B cell (primary cell): ENCODE measurements around the gene TUBA8. TPM values are rescaled to one million over a fixed set of nuclear protein-coding genes. Genes with fewer than 3 reads are reported as not detected.
"Not testable (repeated sequence)": the region's sequence is repeated elsewhere in the genome, so short reads cannot be mapped to it uniquely, and the experiment has no call there.

ENCODE experiments used
- ATAC-seq: fragments of 200-7000 bp; cut with Tn5 transposase; one replicate; pipeline ENCODE4 v1.10.0; 2021; ENCODE audit warnings: low read depth, mild to moderate bottlenecking, moderate number of reproducible peaks, moderate library complexity
- CTCF ChIA-PET: fragments of 350-600 bp; sonication (Branson Sonifier 250); formaldehyde crosslinking; loops from one replicate; lab custom pipeline; 2021; ENCODE audit warnings: antibody characterized with exemption, inconsistent platforms; lab: Charles Lee
- POLR2A ChIA-PET: fragments of 350-600 bp; sonication (Branson Sonifier 250); formaldehyde crosslinking; loops from one replicate; lab custom pipeline; 2021; ENCODE audit warnings: antibody characterized with exemption; lab: Charles Lee
- DNase-seq: peaks from one replicate; pipeline ENCODE4 v3.0.0; 2013
- H2AFZ ChIP-seq: 2 replicates; pipeline ENCODE4 v1.6.1; 2012; ENCODE audit warnings: mild to moderate bottlenecking, low read depth, low read length; ENCODE audit not compliant: insufficient read depth, poor library complexity, severe bottlenecking
- H3K27ac ChIP-seq, 2 donors: 1 replicate in 1 of 2; 2 replicates in 1 of 2; pipeline ENCODE4 v1.5.1; 2012 to 2013; ENCODE audit warnings: low read length in 2 of 2, mild to moderate bottlenecking in 2 of 2, moderate library complexity in 1 of 2
- H3K27me3 ChIP-seq, 4 experiments: fragments of 200-600 bp in 1 of 4; sonication (generic) in 1 of 4; replicated peaks in 1 of 4; 1 replicate in 2 of 4; 2 replicates in 2 of 4; pipeline versions ENCODE4 v1.6.1 to v1.7.0; 2013 to 2016; ENCODE audit warnings: low read length in 3 of 4, mild to moderate bottlenecking in 2 of 4, mixed read lengths in 1 of 4, moderate library complexity in 1 of 4; ENCODE audit not compliant: insufficient read depth in 4 of 4, control insufficient read depth in 3 of 4; ENCODE audit errors: control extremely low read depth in 1 of 4
- H3K36me3 ChIP-seq, 2 experiments: replicated peaks in 1 of 2; 1 replicate in 1 of 2; 2 replicates in 1 of 2; pipeline versions ENCODE4 v1.6.1 to v1.7.1; 2013; ENCODE audit warnings: low read length in 1 of 2; ENCODE audit not compliant: insufficient read depth in 2 of 2, control insufficient read depth in 1 of 2; ENCODE audit errors: control extremely low read depth in 1 of 2, extremely low read depth in 1 of 2
- H3K4me1 ChIP-seq, 2 donors: fragments of 200-600 bp in 1 of 2; sonication (generic) in 1 of 2; 1 replicate in 1 of 2; 2 replicates in 1 of 2; pipeline versions ENCODE4 v1.5.1 to v1.6.1; 2013 to 2017; ENCODE audit warnings: low read length in 2 of 2; ENCODE audit not compliant: control insufficient read depth in 2 of 2, insufficient read depth in 2 of 2
- H3K4me2 ChIP-seq: replicated peaks from 2 replicates; pipeline ENCODE3; 2012; ENCODE audit warnings: mild to moderate bottlenecking, low read depth, low read length; ENCODE audit not compliant: poor library complexity, severe bottlenecking
- H3K4me3 ChIP-seq, 5 experiments: fragments of 200-600 bp in 1 of 5; sonication (generic) in 1 of 5; 1 replicate in 3 of 5; 2 replicates in 2 of 5; pipeline versions ENCODE4 v1.5.1 to v1.7.0; 2011 to 2016; ENCODE audit warnings: low read length in 4 of 5, mild to moderate bottlenecking in 4 of 5, low read depth in 2 of 5, control low read depth in 1 of 5, moderate library complexity in 1 of 5; ENCODE audit not compliant: insufficient read depth in 1 of 5; ENCODE audit errors: control extremely low read depth in 1 of 5, extremely low read depth in 1 of 5
- H3K79me2 ChIP-seq: fragments of 200-600 bp; sonication (generic); one replicate; pipeline ENCODE4 v1.6.0; 2016; ENCODE audit warnings: low read length; ENCODE audit not compliant: control insufficient read depth, insufficient read depth
- H3K9ac ChIP-seq: fragments of 200-600 bp; sonication (generic); 2 replicates; pipeline ENCODE4 v1.6.1; 2017; ENCODE audit warnings: mild to moderate bottlenecking, low read length, moderate library complexity
- H3K9me3 ChIP-seq, 3 donors: one replicate each; pipeline versions ENCODE4 v1.6.1 to v1.7.1; 2013; ENCODE audit warnings: low read length in 2 of 3; ENCODE audit not compliant: control insufficient read depth in 2 of 3, insufficient read depth in 1 of 3; ENCODE audit errors: control extremely low read depth in 1 of 3
- H4K20me1 ChIP-seq: 2 replicates; pipeline ENCODE4 v1.6.0; 2012; ENCODE audit warnings: mild to moderate bottlenecking, low read length; ENCODE audit not compliant: insufficient read depth, control insufficient read depth, poor library complexity, severe bottlenecking
- H3K27ac Mint-ChIP-seq: one replicate; pipeline ENCODE4 v1.8.0; 2021; ENCODE audit warnings: mixed read lengths
- H3K27me3 Mint-ChIP-seq: one replicate; pipeline ENCODE4 v1.8.0; 2021; ENCODE audit warnings: mixed read lengths
- H3K4me1 Mint-ChIP-seq: one replicate; pipeline ENCODE4 v1.8.0; 2021; ENCODE audit warnings: mixed read lengths
- H3K4me3 Mint-ChIP-seq: one replicate; pipeline ENCODE4 v1.8.0; 2021; ENCODE audit warnings: mixed read lengths
- H3K9me3 Mint-ChIP-seq: one replicate; pipeline ENCODE4 v1.8.0; 2022; ENCODE audit warnings: mixed read lengths; ENCODE audit not compliant: insufficient read depth
- CTCF ChIP-seq: fragments of 200-600 bp; IDR thresholded peaks from one replicate; pipeline ENCODE4 v1.8.0; 2022; ENCODE audit warnings: antibody characterized with exemption, mild to moderate bottlenecking
- EZH2 ChIP-seq: IDR thresholded peaks from 2 replicates; pipeline ENCODE4 v1.6.1; 2012; ENCODE audit warnings: borderline replicate concordance, low read depth, mild to moderate bottlenecking, moderate library complexity, low read length; ENCODE audit not compliant: insufficient read depth, poor library complexity, severe bottlenecking
- WGBS: methylation state at CpG from one replicate; pipeline ENCODE4 v1.1.5; 2013; ENCODE audit warnings: missing lambda C conversion rate; ENCODE audit not compliant: insufficient coverage; 5-methylcytosine and 5-hydroxymethylcytosine counted together
- intact Hi-C: fragments of 100-400 bp; cut with micrococcal nuclease; formaldehyde crosslinking; loops from one replicate; pipeline ENCODE4 v1.10.0; 2022
- polyA plus RNA-seq: library from polyadenylated mRNA; depleted of rRNA; stranded (reverse); fragments of >200 nt; gene quantifications from 2 replicates; pipeline ENCODE4 v1.2.3, GENCODE V29; 2012
- total RNA-seq, 2 donors: library from RNA; stranded (reverse); fragments of 120-200 nt in 1 of 2; gene quantifications; 1 replicate in 1 of 2; 2 replicates in 1 of 2; pipeline versions ENCODE4 v1.2.3 to v1.2.4, GENCODE V29; 2013 to 2022

The TUBA8 gene
- total and polyA plus RNA-seq, 2 donors (not counting 1 experiment from before 2014, with no cell fraction given), result 1.8 to 3.4 TPM

- H3K9ac ChIP-seq, result no peak overlapping the region
- H3K4me2 ChIP-seq, result no peak overlapping the region
- H3K9me3 ChIP-seq, result peaks cover 0 to 18% (median 12%) of the 10 kb centered on the region in 3 donors
- H3K9me3 Mint-ChIP-seq, result no peaks in the 10 kb centered on the region
- peak; percentile 33 for DNase-seq
- ChIA-PET CTCF (interaction anchor here (1.5 kb wide), 1 partner anchor 28 kb away, joined by 5 read pairs; no protein-coding TSS in a partner anchor), POLR2A (no interaction called here)
- peak; percentile 56 for ATAC-seq
- no peaks in the 10 kb centered on the region for H3K79me2 ChIP-seq
- H4K20me1 ChIP-seq, result no peaks in the 10 kb centered on the region
- H2AFZ ChIP-seq, result no peak overlapping the region
- peaks cover 3% of the 10 kb centered on the region for H3K27me3 Mint-ChIP-seq
- no peak overlapping the region for H3K27ac ChIP-seq
- peaks cover 0 to 4% (median 0%) of the 10 kb centered on the region in 4 experiments for H3K27me3 ChIP-seq
- peaks cover under 1 to 3% of the 10 kb centered on the region in 2 experiments for H3K36me3 ChIP-seq
- TF ChIP-seq EZH2 (no peak), CTCF (no peak)
- intact Hi-C loops, result no loop called here
- H3K4me1 ChIP-seq, result peaks cover 0 to 12% of the 10 kb centered on the region in 2 donors
- peaks cover 14% of the 10 kb centered on the region for H3K4me1 Mint-ChIP-seq
- no peak overlapping the region for H3K4me3 ChIP-seq
- peak overlapping the region; percentile 8 for H3K4me3 Mint-ChIP-seq
- 80% methylated on average over 2 of the region's 4 CpGs for WGBS
- no peak overlapping the region for H3K27ac Mint-ChIP-seq
These were observed 6.0 kb upstream of the TUBA8 start for GRCh38 chr22:18104566-18104965.

- H3K27me3 Mint-ChIP-seq, result peaks cover 13% of the 10 kb centered on the region
- H3K27ac Mint-ChIP-seq, H3K4me3 ChIP-seq, H3K4me3 Mint-ChIP-seq, ATAC-seq, H3K79me2 ChIP-seq, H2AFZ ChIP-seq, POLR2A ChIA-PET, H3K4me2 ChIP-seq, H3K9me3 Mint-ChIP-seq, H3K36me3 ChIP-seq, intact Hi-C loops, H3K27ac ChIP-seq, DNase-seq, H4K20me1 ChIP-seq, H3K9ac ChIP-seq: not testable (repeated sequence)
- peaks cover 24% of the 10 kb centered on the region for H3K4me1 Mint-ChIP-seq
- Histone ChIP-seq H3K27me3 (peaks cover 0 to 18% (median 5%) of the 10 kb centered on the region in 4 experiments), H3K4me1 (peaks cover 10 to 25% of the 10 kb centered on the region in 2 donors), H3K9me3 (peaks cover 0 to 23% (median 12%) of the 10 kb centered on the region in 3 donors)
- WGBS, result 86% methylated on average over 5 of the region's 7 CpGs
- CTCF ChIA-PET, result interaction anchor here (1.5 to 1.8 kb wide), 2 partner anchors 30 to 276 kb away, joined by 5 to 6 read pairs; no protein-coding TSS in a partner anchor
These were observed 4.6 kb upstream of the TUBA8 start for GRCh38 chr22:18105981-18106380.

- H3K4me2 ChIP-seq, ATAC-seq, H3K27ac Mint-ChIP-seq, H3K9ac ChIP-seq, H3K4me3 Mint-ChIP-seq, H3K36me3 ChIP-seq, intact Hi-C loops, H3K79me2 ChIP-seq, POLR2A ChIA-PET, H2AFZ ChIP-seq, H3K9me3 Mint-ChIP-seq, DNase-seq, H3K4me3 ChIP-seq, H4K20me1 ChIP-seq, H3K27ac ChIP-seq: not testable (repeated sequence)
- 6% methylated on average over 4 of the region's 4 CpGs for WGBS
- Histone ChIP-seq H3K4me1 (peaks cover 16 to 31% of the 10 kb centered on the region in 2 donors), H3K9me3 (peaks cover 0 to 23% (median 12%) of the 10 kb centered on the region in 3 donors), H3K27me3 (peaks cover 0 to 26% (median 9%) of the 10 kb centered on the region in 4 experiments)
- peaks cover 16% of the 10 kb centered on the region for H3K27me3 Mint-ChIP-seq
- CTCF ChIA-PET, result interaction anchor here (1.8 kb wide), 1 partner anchor 277 kb away, joined by 6 read pairs; no protein-coding TSS in a partner anchor
- H3K4me1 Mint-ChIP-seq, result peaks cover 25% of the 10 kb centered on the region
These were observed 3.9 kb upstream of the TUBA8 start for GRCh38 chr22:18106550-18107341.
